GM12878 (cell line): Measurements from ENCODE around the gene KCNMB2. TPM values are rescaled to one million over a fixed set of nuclear protein-coding genes. Genes with fewer than 3 reads are reported as not detected.
A peak's percentile ranks its signal among the peaks of the same experiment; 100 is the strongest.

Experiments used
- ATAC-seq: fragments of 200-7000 bp; cut with Tn5 transposase; 3 replicates; pipeline ENCODE4 v1.9.1; 2020; ENCODE audit warnings: mild to moderate bottlenecking, moderate library complexity
- BruUV-seq: library from RNA; stranded (reverse); fragments of 400-500 nt; replicated peaks from 2 replicates; lab custom pipeline; 2021; lab: Mats Ljungman, UMichigan
- CTCF ChIA-PET: fragments of 300-600 bp; sonication (Branson Sonifier 250); formaldehyde crosslinking; extraction: SDS; loops from one replicate; lab custom pipeline; 2021; ENCODE audit warnings: inconsistent platforms; lab: Yijun Ruan, JAX
- POLR2A ChIA-PET: fragments of 350-600 bp; formaldehyde crosslinking; extraction: SDS; loops from one replicate; lab custom pipeline; 2021; ENCODE audit warnings: inconsistent platforms; lab: Charles Lee
- RAD21 ChIA-PET: fragments of 300-600 bp; sonication (Branson Sonifier 250); formaldehyde crosslinking; loops from one replicate; lab custom pipeline; 2023; ENCODE audit warnings: antibody characterized with exemption; ENCODE audit not compliant: unreplicated experiment; lab: Charles Lee
- SMC1A ChIA-PET: fragments of 300-600 bp; sonication (Branson Sonifier 250); formaldehyde crosslinking; loops from one replicate; lab custom pipeline; 2023; ENCODE audit not compliant: unreplicated experiment, uncharacterized antibody; lab: Charles Lee
- DNase-seq: peaks from one replicate; pipeline ENCODE4 v3.0.0-alpha.2; 2011; ENCODE audit warnings: low read depth, low spot score
- FAIRE-seq: peaks from 3 replicates; lab custom pipeline; 2011; peaks lifted over from hg19 to GRCh38; lab: Jason Lieb, UNC
- H2AFZ ChIP-seq: 2 replicates; pipeline ENCODE4 v1.6.0; 2011; ENCODE audit warnings: low read depth, low read length, control low read depth; ENCODE audit not compliant: control insufficient read depth
- H3K27ac ChIP-seq: 2 replicates; pipeline ENCODE4 v1.5.1; 2011; ENCODE audit warnings: control low read depth; ENCODE audit not compliant: control insufficient read depth, insufficient read depth
- H3K27me3 ChIP-seq, 2 experiments: replicated peaks in 1 of 2; 2 replicates each; pipeline versions ENCODE4 v1.6.0 to v1.6.1; 2011; ENCODE audit warnings: low read length in 1 of 2; ENCODE audit not compliant: control insufficient read depth in 2 of 2, insufficient read depth in 2 of 2
- H3K36me3 ChIP-seq, 2 experiments: 2 replicates each; pipeline ENCODE4 v1.5.1; 2011; ENCODE audit warnings: low read length in 1 of 2; ENCODE audit not compliant: control insufficient read depth in 2 of 2, insufficient read depth in 2 of 2
- H3K4me1 ChIP-seq: 2 replicates; pipeline ENCODE4 v1.6.1; 2011; ENCODE audit warnings: mild to moderate bottlenecking, low read length, moderate library complexity, mixed read lengths; ENCODE audit not compliant: control insufficient read depth, insufficient read depth
- H3K4me2 ChIP-seq: 2 replicates; pipeline ENCODE4 v1.6.0; 2011; ENCODE audit warnings: control low read depth; ENCODE audit not compliant: control insufficient read depth, insufficient read depth
- H3K4me3 ChIP-seq: fragments of 200-600 bp; sonication (generic); 2 replicates; pipeline ENCODE4 v1.5.1; 2016
- H3K79me2 ChIP-seq: 2 replicates; pipeline ENCODE4 v1.6.0; 2011; ENCODE audit warnings: low read length; ENCODE audit not compliant: control insufficient read depth, insufficient read depth
- H3K9ac ChIP-seq: 2 replicates; pipeline ENCODE4 v1.8.0; 2011; ENCODE audit warnings: low read length, control low read depth, mixed read lengths; ENCODE audit not compliant: control insufficient read depth, insufficient read depth
- H3K9me3 ChIP-seq: replicated peaks from 3 replicates; pipeline ENCODE4 v1.5.1; 2011; ENCODE audit warnings: mild to moderate bottlenecking, low read length; ENCODE audit not compliant: control insufficient read depth, insufficient read depth
- H4K20me1 ChIP-seq: 2 replicates; pipeline ENCODE4 v1.6.0; 2011; ENCODE audit not compliant: control insufficient read depth, insufficient read depth
- MEF2B ChIP-seq: fragments of 450-650 bp; IDR thresholded peaks from 2 replicates; pipeline ENCODE4 v1.6.1; 2018; ENCODE audit warnings: mild to moderate bottlenecking, moderate library complexity; ENCODE audit not compliant: partially characterized antibody, poor library complexity, severe bottlenecking
- MYB ChIP-seq: fragments of 150-350 bp; IDR thresholded peaks from 2 replicates; pipeline ENCODE4 v1.6.1; 2014; ENCODE audit warnings: mild to moderate bottlenecking, low read depth, low read length, borderline replicate concordance
- NFIC ChIP-seq: IDR thresholded peaks from 2 replicates; pipeline ENCODE4 v1.6.1; 2012; ENCODE audit warnings: low read depth, mild to moderate bottlenecking, inconsistent platforms, low read length, moderate library complexity
- RAD51 ChIP-seq: fragments of 450-650 bp; IDR thresholded peaks from 2 replicates; pipeline ENCODE4 v1.6.1; 2016; ENCODE audit warnings: moderate library complexity, mild to moderate bottlenecking, inconsistent platforms
- ZNF274 ChIP-seq: IDR thresholded peaks from one replicate; pipeline ENCODE4 v1.8.0; 2011; ENCODE audit not compliant: insufficient read length, insufficient read depth
- ZNF384 ChIP-seq: IDR thresholded peaks from 2 replicates; pipeline ENCODE4 v1.6.1; 2012; ENCODE audit warnings: low read depth, mild to moderate bottlenecking, low read length, improper control_type of control experiment, borderline replicate concordance
- WGBS: methylation state at CpG from one replicate; pipeline ENCODE4 v1.1.6; 2016; ENCODE audit warnings: low lambda C conversion rate; ENCODE audit not compliant: insufficient replicate concordance, insufficient coverage; ENCODE audit errors: missing lambda C conversion rate; 5-methylcytosine and 5-hydroxymethylcytosine counted together
- in situ Hi-C: fragments of 300-500 bp; cut with MboI; formaldehyde crosslinking; loops from 9 replicates; pipeline ENCODE4 v1.14.3; 2018; ENCODE audit warnings: mixed read lengths
- intact Hi-C: fragments of 100-400 bp; cut with micrococcal nuclease; formaldehyde crosslinking; loops from one replicate; pipeline ENCODE4 v1.14.2; 2022; ENCODE audit not compliant: unreplicated experiment
- polyA plus RNA-seq, 11 experiments: library from polyadenylated mRNA; depleted of rRNA in 4 of 11; unstranded in 6 of 11; stranded (reverse) in 5 of 11; fragments of >200 nt; fragmentation: Nextera tagmentation in 4 of 11; fragmentation: Illumina TruSeq in 1 of 11; extraction: Ambion mirVana in 4 of 11; extraction: Trizol in 1 of 11; gene quantifications; 1 replicate in 1 of 11; 2 replicates in 10 of 11; pipeline versions ENCODE4 v1.2.1 to v1.2.3, GENCODE V29; 2011 to 2016; ENCODE audit warnings: inconsistent platforms in 2 of 11, missing spikeins in 2 of 11, low read depth in 1 of 11
- total RNA-seq, 4 experiments: library from RNA; depleted of rRNA in 3 of 4; stranded (reverse); fragments of >200 nt in 3 of 4; fragmentation: Illumina TruSeq in 1 of 4; extraction: Trizol in 1 of 4; gene quantifications; 2 replicates each; pipeline versions ENCODE4 v1.2.1 to v1.2.3, GENCODE V29; 2013 to 2021

KCNMB2 gene
- total and polyA plus RNA-seq, 10 of the 15 experiments (the other 5 are each of a cell fraction or from before 2014, with no cell fraction given): 0.22 to 18.8 (median 11.0) TPM

DNA sequence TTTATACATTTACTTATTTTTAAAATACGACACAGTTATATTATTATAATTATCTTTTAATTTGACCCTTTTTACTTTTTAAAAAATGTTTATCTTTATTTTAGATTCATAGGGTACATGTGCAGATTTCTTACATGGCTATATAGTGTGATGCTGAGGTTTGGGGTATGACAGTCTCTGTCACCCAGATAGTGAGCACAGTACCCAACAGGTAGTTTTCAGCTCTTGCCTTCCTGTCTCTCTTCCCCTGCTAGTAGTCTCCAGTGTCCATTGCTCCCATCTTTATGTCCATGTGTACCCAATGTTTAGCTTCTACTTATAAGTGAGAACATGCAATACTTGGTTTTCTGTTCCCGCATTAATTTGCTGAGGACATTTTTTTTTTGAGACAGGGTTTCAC lies 21.8 kb upstream of the KCNMB2 start:
- Histone ChIP-seq H3K4me3 (no peak overlapping the region), H3K36me3 (no peaks in the 10 kb centered on the region), H3K9me3 (no peaks in the 10 kb centered on the region; the same call in none of the 3 replicates), H3K4me2 (peak overlapping the region; percentile 51; the same call in 1 of the 2 replicates), H2AFZ (no peak overlapping the region; the same call in 1 of the 2 replicates), H4K20me1 (no peaks in the 10 kb centered on the region), H3K27me3 (no peaks in the 10 kb centered on the region), H3K79me2 (peaks cover 2% of the 10 kb centered on the region; the same call in 1 of the 2 replicates), H3K27ac (peak overlapping the region; percentile 97), H3K4me1 (peaks cover 59% of the 10 kb centered on the region), H3K9ac (peak overlapping the region; percentile 52)
- WGBS: 63% methylated on average over 2 of the region's 2 CpGs
- peak; percentile 6 for TF ChIP-seq MEF2B
- TF ChIP-seq RAD51: 0 out of 2 replicates have a peak, but pooled peaks have one; percentile 1
- TF ChIP-seq ZNF274: no peak
- TF ChIP-seq ZNF384: 0 out of 2 replicates have a peak, but pooled peaks have one; percentile 3
- TF ChIP-seq MYB: no peak
- TF ChIP-seq NFIC: peak; percentile 0; the same call in 1 of the 2 replicates
- in situ Hi-C loops: loop anchor here (25.0 kb wide), 1 partner anchor 1448 kb away; no protein-coding TSS in a partner anchor
- RAD21 ChIA-PET: interaction anchor here (0.5 to 2.7 kb wide), 8 partner anchors 9 to 532 kb away, joined by 3 to 11 read pairs (median 4); no protein-coding TSS in a partner anchor
- no TSS peak for BruUV-seq
- ATAC-seq (peak; percentile 35), DNase-seq (no peak), FAIRE-seq (no peak)
- intact Hi-C loops: loop anchor here (2.0 kb wide), 2 partner anchors 34 to 452 kb away; no protein-coding TSS in a partner anchor
- CTCF ChIA-PET: interaction anchor here (1.2 to 2.3 kb wide), 5 partner anchors 11 to 453 kb away, joined by 3 to 8 read pairs (median 6); no protein-coding TSS in a partner anchor
- SMC1A ChIA-PET: interaction anchor here (0.8 to 2.0 kb wide), 14 partner anchors 7 to 74 kb away, joined by 3 to 8 read pairs (median 4); no protein-coding TSS in a partner anchor
- POLR2A ChIA-PET: interaction anchor here (0.7 kb wide), 1 partner anchor 8 kb away, joined by 3 read pairs; no protein-coding TSS in a partner anchor
